HT1080 (cell line): ENCODE results near the gene NXN. TPM values are rescaled to one million over a fixed set of nuclear protein-coding genes. Genes with fewer than 3 reads are reported as not detected.
A peak's percentile ranks its signal among the peaks of the same experiment; 100 is the strongest.
"Not testable (repeated sequence)": the region's sequence is repeated elsewhere in the genome, so short reads cannot be mapped to it uniquely, and the experiment has no call there.

Source experiments
- DNase-seq: peaks from one replicate; pipeline ENCODE4 v3.0.0-alpha.2; 2015; ENCODE audit warnings: low read depth
- total RNA-seq: library from RNA; depleted of rRNA; stranded (reverse); fragments of >200 nt; shearing (Covaris generic); gene quantifications from 2 replicates; pipeline ENCODE4 v1.2.3, GENCODE V29; 2014

NXN gene
- total RNA-seq, 1 experiment from 2014 or later = 3.5 TPM

GRCh38 chr17:836151-836550 is 143.4 kb downstream of the NXN start:
- no peak for DNase-seq

- DNase-seq = not testable (repeated sequence)
Measured at GRCh38 chr17:835721-836120, 143.9 kb downstream of the NXN start.

- DNase-seq = peak; percentile 77
Measured at GRCh38 chr17:835263-835662, 144.3 kb downstream of the NXN start.

DNA sequence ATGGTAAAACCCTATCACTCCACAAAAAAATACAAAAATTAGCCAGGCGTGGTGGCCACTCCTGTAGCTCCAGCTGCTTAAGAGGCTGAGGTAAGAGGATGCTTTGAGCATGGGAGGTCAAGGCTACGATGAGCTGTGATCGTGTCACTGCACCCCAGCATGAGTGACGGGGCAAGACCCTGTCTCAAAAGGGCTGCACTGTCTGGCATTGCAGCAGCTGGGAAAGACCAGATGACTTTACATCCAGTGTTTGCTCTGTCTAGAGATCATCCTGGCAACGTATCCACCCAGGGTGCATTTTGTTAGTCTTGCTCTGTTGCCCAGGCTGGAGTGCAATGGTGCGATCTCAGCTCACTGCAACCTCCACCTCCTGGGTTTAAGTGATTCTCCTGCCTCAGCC is 145.4 kb downstream of the NXN start:
- no peak for DNase-seq

DNA sequence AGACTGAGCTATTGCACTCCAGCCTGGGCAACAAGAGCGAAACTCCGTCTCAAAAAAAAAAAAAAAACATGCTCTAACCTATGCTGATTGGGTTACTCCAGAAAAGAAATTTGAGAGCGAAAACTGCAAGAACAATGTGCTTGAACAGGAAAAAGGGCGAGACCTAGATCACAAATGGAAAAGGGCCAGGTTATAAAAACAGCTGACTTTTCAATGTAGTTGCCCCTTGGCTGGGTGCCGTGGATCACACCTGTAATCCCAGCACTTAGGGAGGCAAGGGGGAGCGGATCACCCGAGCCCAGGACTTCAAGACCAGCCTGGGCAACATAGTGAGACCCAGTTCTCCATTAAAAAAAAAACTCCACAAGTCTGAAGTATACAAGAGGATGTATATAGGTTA is 148.6 kb downstream of the NXN start:
- no peak for DNase-seq

DNA sequence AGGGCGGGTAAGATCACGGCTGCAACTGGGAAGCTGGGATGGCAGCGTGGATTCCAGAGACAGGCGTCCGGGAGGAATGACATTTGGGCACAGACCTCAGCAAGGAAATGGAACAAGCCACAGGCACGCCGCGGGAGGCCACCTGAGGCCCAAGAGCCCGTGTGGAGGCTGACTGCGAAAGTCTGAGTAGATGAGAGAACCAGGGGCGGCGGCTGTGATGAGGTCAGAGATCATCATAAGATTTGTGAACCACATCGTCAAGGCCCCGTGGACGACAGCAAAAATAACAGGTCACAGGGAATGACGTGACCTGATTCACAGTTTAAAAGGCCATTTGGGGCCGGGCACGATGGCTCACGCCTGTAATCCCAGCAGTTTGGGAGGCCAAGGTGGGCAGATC is 149.2 kb downstream of the NXN start:
- DNase-seq = no peak

DNA sequence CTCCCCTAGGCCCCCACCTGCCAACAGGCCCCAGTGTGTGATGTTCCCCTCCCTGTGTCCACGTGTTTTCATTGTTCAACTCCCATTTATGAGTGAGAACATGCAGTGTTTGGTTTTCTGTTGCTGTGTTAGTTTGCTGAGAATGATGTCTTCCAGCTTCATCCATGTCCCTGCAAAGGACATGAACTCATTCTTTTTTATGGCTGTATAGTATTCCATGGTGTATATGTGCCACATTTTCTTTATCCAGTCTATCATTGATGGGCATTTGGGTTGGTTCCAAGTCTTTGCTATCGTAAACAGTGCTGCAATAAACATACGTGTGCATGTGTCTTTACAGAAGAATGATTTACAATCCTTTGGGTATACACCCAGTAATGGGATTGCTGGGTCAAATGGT is 150.0 kb downstream of the NXN start:
- not testable (repeated sequence) for DNase-seq

GRCh38 chr17:828761-829160 is 150.8 kb downstream of the NXN start:
- DNase-seq = no peak

- DNase-seq = no peak
Measured at GRCh38 chr17:826778-827177, 152.8 kb downstream of the NXN start.

DNA sequence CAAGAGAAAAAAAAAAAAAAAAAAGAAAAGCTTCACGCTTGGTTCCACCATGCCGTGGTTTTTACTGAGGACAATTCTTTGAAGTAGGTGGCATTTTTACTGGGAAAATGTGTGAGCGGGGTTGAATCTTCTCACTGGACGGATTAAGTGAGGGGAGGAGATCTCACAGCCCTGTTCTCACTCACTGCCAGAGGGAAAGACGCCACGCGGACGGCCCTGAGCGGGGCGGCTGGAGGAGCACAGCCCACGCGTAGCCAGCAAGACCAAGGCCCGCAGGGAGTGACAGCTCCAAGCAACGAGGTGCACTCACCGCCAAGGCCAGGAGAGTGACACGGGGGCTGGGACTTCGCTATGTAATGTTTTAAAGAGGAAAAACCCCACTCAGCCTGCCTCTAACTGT is 154.4 kb downstream of the NXN start:
- no peak for DNase-seq

DNA sequence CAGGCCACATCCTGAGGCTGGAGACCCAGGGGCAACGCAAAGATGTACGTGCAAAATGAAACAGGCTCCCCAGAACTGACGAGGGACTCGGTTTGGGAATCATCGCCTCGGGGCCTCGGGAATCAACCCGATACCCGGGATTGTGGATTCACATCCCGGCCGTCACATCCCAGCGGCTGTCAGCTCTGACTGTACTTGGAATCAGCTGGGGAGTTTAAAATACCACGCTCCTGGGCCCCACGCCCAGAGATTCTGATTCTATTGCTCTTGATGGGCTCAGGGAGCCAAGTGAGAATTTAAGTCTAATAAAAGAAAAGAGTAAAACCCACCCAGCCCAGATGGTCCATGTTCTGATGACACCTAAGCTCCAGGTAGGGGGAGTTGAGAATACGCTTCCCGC is 155.2 kb downstream of the NXN start:
- no peak for DNase-seq

- no peak for DNase-seq
Measured at GRCh38 chr17:823501-823902, 156.1 kb downstream of the NXN start.

GRCh38 chr17:819251-819650 is 160.3 kb downstream of the NXN start:
- no peak for DNase-seq

- DNase-seq = no peak
Measured at GRCh38 chr17:814371-814770, 165.2 kb downstream of the NXN start.

GRCh38 chr17:812638-813204 is 166.9 kb downstream of the NXN start:
- no peak for DNase-seq

DNA sequence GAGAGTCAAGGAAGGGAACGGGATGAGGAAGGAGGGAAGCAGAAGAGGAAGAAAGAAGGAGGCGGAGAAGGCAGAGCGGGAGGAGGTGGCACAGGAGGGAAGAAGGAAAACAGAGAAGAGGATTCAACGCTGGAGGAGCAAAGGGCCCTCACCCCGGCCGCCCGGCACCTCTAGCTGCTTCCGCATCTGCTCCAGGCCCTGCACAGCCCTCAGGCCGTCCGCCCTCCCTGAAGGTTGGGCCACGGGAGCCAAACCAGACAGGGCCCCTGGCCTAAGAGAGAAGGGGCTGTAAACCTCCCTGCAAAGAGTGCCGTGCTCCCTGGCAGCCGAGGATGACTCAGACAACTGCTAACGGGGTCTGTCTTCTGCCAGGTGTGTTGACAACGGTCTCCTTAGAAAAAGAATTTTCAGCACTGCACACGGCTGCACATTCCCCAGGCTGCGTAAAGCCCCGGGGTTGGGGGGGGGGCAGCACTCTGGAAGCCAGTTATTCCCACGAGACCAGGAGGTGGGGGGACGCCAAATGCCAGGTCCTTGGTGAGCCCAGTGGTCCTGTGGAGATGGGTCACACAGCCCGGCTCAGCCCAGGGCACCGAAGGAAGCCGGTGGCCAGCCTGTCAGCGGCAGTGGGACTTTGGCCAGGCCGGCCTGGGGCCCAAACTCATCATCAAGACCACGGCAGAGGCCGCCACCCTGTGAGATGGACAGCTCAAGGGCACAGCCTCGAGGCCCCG is 168.4 kb downstream of the NXN start:
- no peak for DNase-seq

DNA sequence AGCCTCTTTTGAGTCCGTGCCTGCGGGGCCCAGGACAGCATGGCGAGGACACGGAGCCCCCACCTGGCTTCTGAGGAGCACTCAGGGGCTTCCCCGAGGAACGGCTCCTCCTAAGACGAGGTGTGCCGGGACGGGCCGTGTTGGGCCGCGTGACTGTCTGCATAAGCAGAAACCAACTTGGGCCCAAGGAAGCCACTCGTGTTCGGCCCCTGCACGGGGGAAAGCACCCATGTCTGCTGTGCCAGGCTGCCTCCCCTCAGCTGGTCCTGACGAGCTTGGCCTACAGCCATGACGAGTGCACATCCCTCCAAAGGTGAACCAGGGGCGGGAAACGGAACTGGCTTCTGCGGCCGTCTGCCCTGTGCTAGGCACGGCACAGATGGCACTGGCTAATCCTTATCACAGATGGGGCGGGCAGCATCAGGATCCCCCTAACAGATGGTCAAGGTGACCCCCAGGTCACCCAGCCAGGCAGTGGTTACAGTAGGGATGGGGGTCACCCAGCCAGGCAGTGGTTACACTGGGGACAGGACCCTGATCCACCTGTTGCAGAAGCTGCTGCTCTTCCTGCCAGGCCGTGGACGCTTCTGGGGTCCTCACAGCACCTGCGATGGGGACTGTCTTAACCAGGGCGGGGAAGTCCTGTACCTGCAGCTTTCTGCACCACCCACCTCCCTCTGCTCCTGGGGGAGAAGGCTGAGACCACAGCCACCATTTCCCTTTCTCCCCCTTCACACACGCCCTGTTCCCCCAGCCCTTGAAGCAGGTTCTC is 171.9 kb downstream of the NXN start:
- no peak for DNase-seq

DNA sequence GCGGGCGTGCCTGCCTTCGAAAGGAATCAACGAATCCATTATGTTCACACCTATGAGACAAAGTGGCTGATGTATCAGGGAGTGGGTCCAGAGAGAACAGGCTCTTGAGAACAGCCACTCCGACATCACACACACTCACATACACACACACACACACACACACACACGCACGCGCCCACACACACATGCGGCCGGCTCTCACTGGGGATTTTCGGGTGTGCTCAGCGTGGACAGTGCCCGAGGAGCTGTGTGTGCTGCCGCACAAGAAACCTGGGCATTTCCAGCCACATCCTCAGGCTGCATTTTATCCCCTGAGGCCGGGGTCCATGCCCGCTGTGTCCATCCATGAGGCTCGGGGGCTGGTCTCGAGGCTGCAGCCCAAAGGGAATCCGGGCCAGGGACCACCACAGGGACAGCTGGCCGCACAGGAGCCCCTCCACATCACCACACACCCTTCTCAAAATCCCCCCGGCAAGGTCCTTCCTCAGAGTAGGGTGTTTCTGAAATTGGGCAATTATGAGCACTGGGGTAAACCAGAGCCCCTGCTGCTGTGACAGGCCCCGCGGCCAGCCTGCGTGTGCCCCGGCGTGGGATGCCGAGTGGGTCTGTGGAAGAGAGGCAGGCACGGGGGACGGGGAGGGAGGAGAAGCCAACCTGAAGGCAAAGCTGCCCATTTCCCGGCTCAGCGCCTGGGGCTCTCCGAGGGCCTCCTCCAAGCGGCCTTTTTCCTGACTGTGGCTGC is 172.6 kb downstream of the NXN start:
- no peak for DNase-seq

- DNase-seq = no peak
Measured at GRCh38 chr17:806346-806745, 173.2 kb downstream of the NXN start.

- DNase-seq = not testable (repeated sequence)
Measured at GRCh38 chr17:805886-806285, 173.7 kb downstream of the NXN start.

GRCh38 chr17:804541-805435 is 174.8 kb downstream of the NXN start:
- no peak for DNase-seq
